Sigmoid colon (tissue), 7 donors: ENCODE data around the gene CDH3. TPM values are rescaled to one million over a fixed set of nuclear protein-coding genes. Genes with fewer than 3 reads are reported as not detected.

Experiments used
- DNase-seq: peaks from one replicate; pipeline ENCODE4 v3.0.0-alpha.2; 2019
- H3K27ac ChIP-seq, 4 donors: fragments of 200-600 bp; sonication (generic); one replicate each; pipeline ENCODE4 v1.5.1; 2016 to 2019; ENCODE audit warnings: mild to moderate bottlenecking in 1 of 4
- H3K27me3 ChIP-seq, 3 donors: fragments of 200-600 bp; sonication (generic); one replicate each; pipeline ENCODE4 v1.5.1; 2019; ENCODE audit warnings: mild to moderate bottlenecking in 1 of 3
- H3K36me3 ChIP-seq, 4 donors: fragments of 200-600 bp; sonication (generic); one replicate each; pipeline ENCODE4 v1.5.1; 2016 to 2019
- H3K4me1 ChIP-seq, 4 donors: fragments of 200-600 bp; sonication (generic); one replicate each; pipeline ENCODE4 v1.5.1; 2017 to 2019
- H3K4me3 ChIP-seq, 4 donors: fragments of 200-600 bp; sonication (generic); one replicate each; pipeline ENCODE4 v1.5.1; 2017 to 2019; ENCODE audit warnings: mild to moderate bottlenecking in 2 of 4, moderate library complexity in 1 of 4
- H3K9me3 ChIP-seq, 4 donors: fragments of 200-600 bp in 3 of 4; sonication (generic) in 3 of 4; one replicate each; pipeline versions ENCODE4 v1.5.1 to v1.6.1; 2013 to 2019
- EP300 ChIP-seq, 4 donors: sonication (generic); formaldehyde crosslinking; IDR thresholded peaks; one replicate each; pipeline ENCODE4 v1.6.1; 2017; ENCODE audit warnings: antibody characterized with exemption in 4 of 4
- POLR2A ChIP-seq, 2 donors: fragments of 450-650 bp; IDR thresholded peaks; one replicate each; pipeline ENCODE4 v1.6.1; 2016; ENCODE audit warnings: antibody characterized with exemption in 2 of 2, mild to moderate bottlenecking in 2 of 2, moderate library complexity in 2 of 2
- POLR2AphosphoS5 ChIP-seq, 4 donors: sonication (generic); formaldehyde crosslinking; IDR thresholded peaks; one replicate each; pipeline ENCODE4 v1.6.1; 2017; ENCODE audit warnings: antibody characterized with exemption in 4 of 4
- WGBS, 2 donors: extraction: QIAGEN DNeasy Blood & Tissue Kit; methylation state at CpG; one replicate each; pipeline ENCODE4 v1.1.7; 2013; 5-methylcytosine and 5-hydroxymethylcytosine counted together
- intact Hi-C: fragments of 100-400 bp; cut with DNase I; formaldehyde crosslinking; loops from one replicate; pipeline ENCODE4 v1.15.1; 2023
- polyA plus RNA-seq, 3 donors: library from polyadenylated mRNA; stranded (reverse); fragments of 200-250 nt; gene quantifications; one replicate each; pipeline ENCODE4 v1.2.3, GENCODE V29; 2013
- total RNA-seq, 4 donors: library from RNA; depleted of rRNA; stranded (reverse); fragments of >200 nt; gene quantifications; one replicate each; pipeline ENCODE4 v1.1.0, GENCODE V29; 2016
- TF ChIP-seq, protein P1 (sequence below), 4 experiments: fragments of 450-650 bp in 3 of 4; fragments of 200-600 bp in 1 of 4; IDR thresholded peaks; one replicate each; pipeline ENCODE4 v1.5.1; 2016 to 2019; ENCODE audit warnings: antibody characterized with exemption in 4 of 4, mild to moderate bottlenecking in 3 of 4, moderate library complexity in 2 of 4
- donor health status: healthy with polysubstance abuse.
- donor health status: Bipolar disorder and iron deficiency.
- donor health status: healthy.

CDH3 gene
- total and polyA plus RNA-seq, 7 donors: under 0.01 to 4.9 (median 1.5) TPM; not detected in 3

DNA sequence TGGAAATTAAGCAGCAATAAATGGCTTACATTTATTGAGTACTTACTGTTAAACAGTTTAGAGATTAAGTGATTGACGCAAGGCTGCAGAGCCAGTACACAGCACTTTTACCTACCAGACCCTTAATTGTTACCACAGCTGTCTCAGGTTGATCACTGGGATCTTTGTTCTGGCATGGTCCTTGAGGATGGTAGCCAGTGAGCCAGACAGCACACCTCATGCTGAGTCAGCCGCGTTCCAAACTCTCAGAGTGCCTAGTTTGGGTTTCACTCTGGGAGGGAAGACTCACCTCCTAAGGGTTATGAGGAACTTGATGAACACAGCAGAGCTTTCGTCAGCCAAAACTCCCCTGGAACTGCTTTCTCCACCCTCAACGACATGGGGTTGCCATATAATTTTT, 20.4 kb downstream of the CDH3 start:
- TF ChIP-seq, protein P1, sequence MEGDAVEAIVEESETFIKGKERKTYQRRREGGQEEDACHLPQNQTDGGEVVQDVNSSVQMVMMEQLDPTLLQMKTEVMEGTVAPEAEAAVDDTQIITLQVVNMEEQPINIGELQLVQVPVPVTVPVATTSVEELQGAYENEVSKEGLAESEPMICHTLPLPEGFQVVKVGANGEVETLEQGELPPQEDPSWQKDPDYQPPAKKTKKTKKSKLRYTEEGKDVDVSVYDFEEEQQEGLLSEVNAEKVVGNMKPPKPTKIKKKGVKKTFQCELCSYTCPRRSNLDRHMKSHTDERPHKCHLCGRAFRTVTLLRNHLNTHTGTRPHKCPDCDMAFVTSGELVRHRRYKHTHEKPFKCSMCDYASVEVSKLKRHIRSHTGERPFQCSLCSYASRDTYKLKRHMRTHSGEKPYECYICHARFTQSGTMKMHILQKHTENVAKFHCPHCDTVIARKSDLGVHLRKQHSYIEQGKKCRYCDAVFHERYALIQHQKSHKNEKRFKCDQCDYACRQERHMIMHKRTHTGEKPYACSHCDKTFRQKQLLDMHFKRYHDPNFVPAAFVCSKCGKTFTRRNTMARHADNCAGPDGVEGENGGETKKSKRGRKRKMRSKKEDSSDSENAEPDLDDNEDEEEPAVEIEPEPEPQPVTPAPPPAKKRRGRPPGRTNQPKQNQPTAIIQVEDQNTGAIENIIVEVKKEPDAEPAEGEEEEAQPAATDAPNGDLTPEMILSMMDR (IDR thresholded peaks at IDR 0.05): no peak
- TF ChIP-seq EP300 (IDR thresholded peaks at IDR 0.05) (no peak), POLR2A (IDR thresholded peaks at IDR 0.05) (no peak)
- no peaks in the 10 kb centered on the region for H3K36me3 ChIP-seq

GRCh38 chr16:68668266-68668665, 23.2 kb downstream of the CDH3 start:
- no peaks in the 10 kb centered on the region for H3K27me3 ChIP-seq
- H3K36me3 ChIP-seq: no peaks in the 10 kb centered on the region
- 58 to 87% methylated on average over 4 of the region's 4 CpGs for WGBS, 2 donors
- TF ChIP-seq POLR2A (IDR thresholded peaks at IDR 0.05) (no peak), EP300 (IDR thresholded peaks at IDR 0.05) (no peak), POLR2AphosphoS5 (IDR thresholded peaks at IDR 0.05) (no peak)
- TF ChIP-seq, protein P1 (IDR thresholded peaks at IDR 0.05): no peak
- no peaks in the 10 kb centered on the region for H3K9me3 ChIP-seq
- H3K4me3 ChIP-seq: no peak overlapping the region
- no peak overlapping the region for H3K27ac ChIP-seq
- no peak for DNase-seq
- intact Hi-C loops: no loop called here
- no peaks in the 10 kb centered on the region for H3K4me1 ChIP-seq

More for the DNA sequence above, 20.4 kb downstream of the CDH3 start:
- no peak overlapping the region for H3K4me3 ChIP-seq
- H3K4me1 ChIP-seq: no peaks in the 10 kb centered on the region
- no peak overlapping the region for H3K27ac ChIP-seq
- intact Hi-C loops: no loop called here
- H3K9me3 ChIP-seq: no peaks in the 10 kb centered on the region
- DNase-seq: no peak
- no peaks in the 10 kb centered on the region for H3K27me3 ChIP-seq
- WGBS, 2 donors: 96 to 98% methylated on average over 5 of the region's 5 CpGs

GRCh38 chr16:68676113-68676860, 31.2 kb downstream of the CDH3 start:
- DNase-seq: peak; percentile 26
- 86 to 90% methylated on average over 5 of the region's 5 CpGs for WGBS, 2 donors
- Histone ChIP-seq H3K9me3 (no peaks in the 10 kb centered on the region), H3K4me1 (no peaks in the 10 kb centered on the region), H3K36me3 (no peaks in the 10 kb centered on the region), H3K4me3 (no peak overlapping the region), H3K27me3 (no peaks in the 10 kb centered on the region), H3K27ac (no peak overlapping the region)
- intact Hi-C loops: no loop called here
- no peak for TF ChIP-seq POLR2AphosphoS5 (IDR thresholded peaks at IDR 0.05)

GRCh38 chr16:68681038-68681437, 35.9 kb downstream of the CDH3 start:
- 92 to 93% methylated on average over 2 of the region's 2 CpGs for WGBS, 2 donors

GRCh38 chr16:68685685-68686478, 40.8 kb downstream of the CDH3 start:
- Histone ChIP-seq H3K27me3 (no peaks in the 10 kb centered on the region), H3K36me3 (no peaks in the 10 kb centered on the region), H3K27ac (no peak overlapping the region), H3K4me3 (no peak overlapping the region), H3K9me3 (no peaks in the 10 kb centered on the region), H3K4me1 (no peaks in the 10 kb centered on the region)
- TF ChIP-seq EP300 (IDR thresholded peaks at IDR 0.05): no peak
- TF ChIP-seq POLR2AphosphoS5 (IDR thresholded peaks at IDR 0.05): no peak
- TF ChIP-seq, protein P1 (IDR thresholded peaks at IDR 0.05): no peak
- no peak for TF ChIP-seq POLR2A (IDR thresholded peaks at IDR 0.05)
- DNase-seq: no peak
- intact Hi-C loops: no loop called here
- WGBS, 2 donors: 91 to 95% methylated on average over 22 of the region's 22 CpGs

More at GRCh38 chr16:68681038-68681437, 35.9 kb downstream of the CDH3 start:
- no peak overlapping the region for H3K4me3 ChIP-seq
- no peak for TF ChIP-seq POLR2AphosphoS5 (IDR thresholded peaks at IDR 0.05)
- no peak for TF ChIP-seq EP300 (IDR thresholded peaks at IDR 0.05)
- no peak for TF ChIP-seq POLR2A (IDR thresholded peaks at IDR 0.05)
- TF ChIP-seq, protein P1 (IDR thresholded peaks at IDR 0.05): no peak
- H3K9me3 ChIP-seq: no peaks in the 10 kb centered on the region
- no peaks in the 10 kb centered on the region for H3K4me1 ChIP-seq
- no peak overlapping the region for H3K27ac ChIP-seq
- H3K27me3 ChIP-seq: no peaks in the 10 kb centered on the region
- no peak for DNase-seq
- intact Hi-C loops: no loop called here
- H3K36me3 ChIP-seq: no peaks in the 10 kb centered on the region
